ENCODE measurements around the gene MICU2. TPM values are rescaled to one million over a fixed set of nuclear protein-coding genes. Genes with fewer than 3 reads are reported as not detected.

Gene MICU2
- 10 to 100 TPM; 31.3 to 37.1 (median 33.9) TPM for total RNA-seq (2021; fragmentation: NEBNext Ultra II Directional; extraction: Animal tissue kit (Norgen Biotek cat#: 25700))
- long read RNA-seq, transcript MICU2-201 (12 exons, 1,920 nt): major isoform, 58 of 69 reads
- long read RNA-seq, partial matches to known transcripts: 5 of 69 reads
- long read RNA-seq, other reads (novel, unspliced or antisense): 6 of 69 reads

GRCh38 chr13:21603531-21604448 is at the start of gene MICU2:
TSS of gene MICU2 (minus strand) at chr13:21604170. CDS start at chr13:21604148, 22 bp downstream.
- TF ChIP-seq, protein P1, sequence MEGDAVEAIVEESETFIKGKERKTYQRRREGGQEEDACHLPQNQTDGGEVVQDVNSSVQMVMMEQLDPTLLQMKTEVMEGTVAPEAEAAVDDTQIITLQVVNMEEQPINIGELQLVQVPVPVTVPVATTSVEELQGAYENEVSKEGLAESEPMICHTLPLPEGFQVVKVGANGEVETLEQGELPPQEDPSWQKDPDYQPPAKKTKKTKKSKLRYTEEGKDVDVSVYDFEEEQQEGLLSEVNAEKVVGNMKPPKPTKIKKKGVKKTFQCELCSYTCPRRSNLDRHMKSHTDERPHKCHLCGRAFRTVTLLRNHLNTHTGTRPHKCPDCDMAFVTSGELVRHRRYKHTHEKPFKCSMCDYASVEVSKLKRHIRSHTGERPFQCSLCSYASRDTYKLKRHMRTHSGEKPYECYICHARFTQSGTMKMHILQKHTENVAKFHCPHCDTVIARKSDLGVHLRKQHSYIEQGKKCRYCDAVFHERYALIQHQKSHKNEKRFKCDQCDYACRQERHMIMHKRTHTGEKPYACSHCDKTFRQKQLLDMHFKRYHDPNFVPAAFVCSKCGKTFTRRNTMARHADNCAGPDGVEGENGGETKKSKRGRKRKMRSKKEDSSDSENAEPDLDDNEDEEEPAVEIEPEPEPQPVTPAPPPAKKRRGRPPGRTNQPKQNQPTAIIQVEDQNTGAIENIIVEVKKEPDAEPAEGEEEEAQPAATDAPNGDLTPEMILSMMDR (IDR thresholded peaks at IDR 0.05): peak; percentile 61
- H3K4me3 Mint-ChIP-seq: peak within 1 kb of the TSS; percentile 93
- H3K4me1 Mint-ChIP-seq (ENCODE audit: low read depth): peaks cover 39% of the 10 kb centered on the region
- peak within 1 kb of the TSS; percentile 84 for H3K27ac Mint-ChIP-seq
- H3K36me3 Mint-ChIP-seq (ENCODE audit: low read depth): peaks cover 11% of the 10 kb centered on the region
- peaks cover 4% of the 10 kb centered on the region for H3K27me3 Mint-ChIP-seq (ENCODE audit: insufficient read depth)
- DNase-seq: peak; percentile 92
- no peaks in the 10 kb centered on the region for H3K9me3 Mint-ChIP-seq

- DNase-seq: no peak
- H3K27ac Mint-ChIP-seq: no peak overlapping the region
- peaks cover 12% of the 10 kb centered on the region for H3K4me1 Mint-ChIP-seq (ENCODE audit: low read depth)
- H3K27me3 Mint-ChIP-seq (ENCODE audit: insufficient read depth): peaks cover 6% of the 10 kb centered on the region
- H3K9me3 Mint-ChIP-seq: no peaks in the 10 kb centered on the region
- H3K4me3 Mint-ChIP-seq: no peak overlapping the region
- TF ChIP-seq, protein P1 (IDR thresholded peaks at IDR 0.05): no peak
- no peaks in the 10 kb centered on the region for H3K36me3 Mint-ChIP-seq (ENCODE audit: low read depth)
These were observed 37.7 kb upstream of the MICU2 start for GRCh38 chr13:21641629-21642028.

DNA sequence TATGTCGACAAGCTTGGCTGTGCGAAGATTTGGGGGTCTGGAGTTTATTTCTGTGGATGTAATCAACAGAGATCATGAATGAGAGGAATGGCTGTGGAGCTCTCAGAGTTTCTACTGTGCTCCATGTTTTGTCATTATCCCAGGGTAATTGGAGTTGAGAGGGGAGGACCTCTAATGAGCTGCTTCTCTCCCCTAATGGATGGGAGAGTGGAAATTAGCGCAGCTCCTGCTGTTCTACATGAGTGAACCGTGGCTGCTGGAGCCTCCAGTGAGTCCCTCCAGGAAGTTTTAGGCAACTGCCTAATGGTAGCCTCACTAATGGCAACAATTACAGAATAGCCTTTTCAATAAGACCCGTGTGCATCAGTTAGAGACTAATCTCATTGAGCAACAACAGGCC is 35.6 kb upstream of the MICU2 start:
- TF ChIP-seq, protein P1 (IDR thresholded peaks at IDR 0.05): no peak
- no peak for DNase-seq
- Mint-ChIP-seq H3K9me3 (no peaks in the 10 kb centered on the region), H3K4me1 (ENCODE audit: low read depth) (peaks cover 12% of the 10 kb centered on the region), H3K4me3 (no peak overlapping the region), H3K36me3 (ENCODE audit: low read depth) (no peaks in the 10 kb centered on the region), H3K27me3 (ENCODE audit: insufficient read depth) (peaks cover 8% of the 10 kb centered on the region), H3K27ac (no peak overlapping the region)

- peaks cover 12% of the 10 kb centered on the region for H3K4me1 Mint-ChIP-seq (ENCODE audit: low read depth)
- DNase-seq: peak; percentile 40
- TF ChIP-seq, protein P1 (IDR thresholded peaks at IDR 0.05): peak; percentile 96
- H3K27me3 Mint-ChIP-seq (ENCODE audit: insufficient read depth): peaks cover 8% of the 10 kb centered on the region
- no peaks in the 10 kb centered on the region for H3K9me3 Mint-ChIP-seq
- H3K27ac Mint-ChIP-seq: no peak overlapping the region
- H3K36me3 Mint-ChIP-seq (ENCODE audit: low read depth): no peaks in the 10 kb centered on the region
- H3K4me3 Mint-ChIP-seq: no peak overlapping the region
These were observed 34.6 kb upstream of the MICU2 start for GRCh38 chr13:21638319-21639282.

GRCh38 chr13:21637296-21637695 is 33.3 kb upstream of the MICU2 start:
- DNase-seq: peak; percentile 52
- H3K27me3 Mint-ChIP-seq (ENCODE audit: insufficient read depth): peaks cover 8% of the 10 kb centered on the region
- no peak overlapping the region; the same call in 1 of the 2 replicates for H3K4me3 Mint-ChIP-seq
- H3K4me1 Mint-ChIP-seq (ENCODE audit: low read depth): peaks cover 12% of the 10 kb centered on the region
- no peaks in the 10 kb centered on the region for H3K9me3 Mint-ChIP-seq
- no peak overlapping the region for H3K27ac Mint-ChIP-seq
- no peaks in the 10 kb centered on the region for H3K36me3 Mint-ChIP-seq (ENCODE audit: low read depth)
- TF ChIP-seq, protein P1 (IDR thresholded peaks at IDR 0.05): no peak

All from HFFc6 (cell line).